Thoracic aorta (tissue), 2 donors: ENCODE measurements around the gene LRRC4. TPM values are rescaled to one million over a fixed set of nuclear protein-coding genes. Genes with fewer than 3 reads are reported as not detected.

Experiments
- ATAC-seq: fragments of 150-250 bp; one replicate; pipeline ENCODE4 v1.8.0; 2017; ENCODE audit warnings: low read depth; ENCODE audit not compliant: insufficient number of reproducible peaks, low FRiP score
- DNase-seq: peaks from one replicate; pipeline ENCODE4 v3.0.0-alpha.2; 2020; ENCODE audit warnings: low spot score
- H3K27ac ChIP-seq, 2 donors: fragments of 200-600 bp; sonication (generic); 1 replicate in 1 of 2; 2 replicates in 1 of 2; pipeline ENCODE4 v1.5.1; 2016; ENCODE audit warnings: mild to moderate bottlenecking in 2 of 2, moderate library complexity in 2 of 2
- H3K27me3 ChIP-seq: fragments of 200-600 bp; sonication (generic); replicated peaks from 2 replicates; pipeline ENCODE4 v1.6.0; 2016; ENCODE audit warnings: mild to moderate bottlenecking; ENCODE audit not compliant: insufficient read depth
- H3K36me3 ChIP-seq: fragments of 200-600 bp; sonication (generic); one replicate; pipeline ENCODE4 v1.5.1; 2016
- H3K4me1 ChIP-seq, 2 donors: fragments of 200-600 bp; sonication (generic); 1 replicate in 1 of 2; 2 replicates in 1 of 2; pipeline versions ENCODE4 v1.5.1 to v1.6.0; 2016; ENCODE audit warnings: low read depth in 2 of 2, mild to moderate bottlenecking in 1 of 2; ENCODE audit not compliant: control insufficient read depth in 1 of 2
- H3K4me3 ChIP-seq: fragments of 200-600 bp; sonication (generic); 2 replicates; pipeline ENCODE4 v1.5.1; 2016; ENCODE audit warnings: mild to moderate bottlenecking
- H3K9me3 ChIP-seq: fragments of 200-600 bp; sonication (generic); 2 replicates; pipeline ENCODE4 v1.5.1; 2016
- total RNA-seq, 2 donors: library from RNA; depleted of rRNA; stranded (reverse); fragments of >200 nt; gene quantifications; one replicate each; pipeline versions ENCODE4 v1.1.0 to v1.2.3, GENCODE V29; 2016
- TF ChIP-seq, protein P1 (sequence below): fragments of 200-600 bp; sonication (generic); IDR thresholded peaks from one replicate; pipeline ENCODE4 v1.5.1; 2019; ENCODE audit warnings: antibody characterized with exemption

LRRC4 gene
- total RNA-seq, 2 donors from 2014 or later, result 0.85 to 2.2 TPM

DNA sequence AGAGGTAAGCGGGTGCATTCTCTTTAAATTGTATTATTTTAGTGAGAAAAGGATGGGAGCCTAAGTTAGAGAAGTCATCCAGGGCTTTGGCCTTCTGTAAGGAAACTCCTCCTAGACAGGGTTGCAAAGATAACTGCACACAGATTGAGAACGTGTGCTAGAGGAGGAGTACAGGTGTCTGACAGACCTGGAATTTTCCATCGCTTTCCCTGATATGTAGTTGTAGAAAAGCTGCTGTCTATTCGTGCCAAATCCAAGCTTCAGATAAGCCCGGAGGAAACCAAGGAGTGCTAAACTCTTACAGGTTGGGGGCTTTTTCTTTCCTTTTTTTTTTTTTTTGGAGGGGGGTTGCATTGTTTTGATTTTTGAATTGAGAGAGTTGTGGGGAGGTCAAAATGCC is 23.1 kb downstream of the LRRC4 start:
- H3K27me3 ChIP-seq, result no peaks in the 10 kb centered on the region
- H3K27ac ChIP-seq, result no peak overlapping the region
- TF ChIP-seq, protein P1, sequence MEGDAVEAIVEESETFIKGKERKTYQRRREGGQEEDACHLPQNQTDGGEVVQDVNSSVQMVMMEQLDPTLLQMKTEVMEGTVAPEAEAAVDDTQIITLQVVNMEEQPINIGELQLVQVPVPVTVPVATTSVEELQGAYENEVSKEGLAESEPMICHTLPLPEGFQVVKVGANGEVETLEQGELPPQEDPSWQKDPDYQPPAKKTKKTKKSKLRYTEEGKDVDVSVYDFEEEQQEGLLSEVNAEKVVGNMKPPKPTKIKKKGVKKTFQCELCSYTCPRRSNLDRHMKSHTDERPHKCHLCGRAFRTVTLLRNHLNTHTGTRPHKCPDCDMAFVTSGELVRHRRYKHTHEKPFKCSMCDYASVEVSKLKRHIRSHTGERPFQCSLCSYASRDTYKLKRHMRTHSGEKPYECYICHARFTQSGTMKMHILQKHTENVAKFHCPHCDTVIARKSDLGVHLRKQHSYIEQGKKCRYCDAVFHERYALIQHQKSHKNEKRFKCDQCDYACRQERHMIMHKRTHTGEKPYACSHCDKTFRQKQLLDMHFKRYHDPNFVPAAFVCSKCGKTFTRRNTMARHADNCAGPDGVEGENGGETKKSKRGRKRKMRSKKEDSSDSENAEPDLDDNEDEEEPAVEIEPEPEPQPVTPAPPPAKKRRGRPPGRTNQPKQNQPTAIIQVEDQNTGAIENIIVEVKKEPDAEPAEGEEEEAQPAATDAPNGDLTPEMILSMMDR, result no peak
- DNase-seq (no peak), ATAC-seq (no peak)
- H3K9me3 ChIP-seq, result no peaks in the 10 kb centered on the region
- H3K4me1 ChIP-seq, result peaks cover 0 to 9% of the 10 kb centered on the region in 2 donors
- H3K4me3 ChIP-seq, result no peak overlapping the region
- no peaks in the 10 kb centered on the region for H3K36me3 ChIP-seq

GRCh38 chr7:128007303-128007680 is 23.9 kb downstream of the LRRC4 start:
- TF ChIP-seq, protein P1, result no peak
- Histone ChIP-seq H3K27ac (no peak overlapping the region), H3K4me1 (peaks cover 3 to 9% of the 10 kb centered on the region in 2 donors), H3K9me3 (no peaks in the 10 kb centered on the region), H3K36me3 (no peaks in the 10 kb centered on the region), H3K27me3 (no peaks in the 10 kb centered on the region), H3K4me3 (no peak overlapping the region)
- DNase-seq (no peak), ATAC-seq (no peak)

GRCh38 chr7:128006550-128007302 is 24.5 kb downstream of the LRRC4 start:
- no peak for ATAC-seq
- Histone ChIP-seq H3K9me3 (no peaks in the 10 kb centered on the region), H3K4me3 (no peak overlapping the region), H3K4me1 (peaks cover 3 to 9% of the 10 kb centered on the region in 2 donors), H3K27ac (no peak overlapping the region), H3K27me3 (no peaks in the 10 kb centered on the region), H3K36me3 (no peaks in the 10 kb centered on the region)
- no peak for DNase-seq
- TF ChIP-seq, protein P1, result no peak

DNA sequence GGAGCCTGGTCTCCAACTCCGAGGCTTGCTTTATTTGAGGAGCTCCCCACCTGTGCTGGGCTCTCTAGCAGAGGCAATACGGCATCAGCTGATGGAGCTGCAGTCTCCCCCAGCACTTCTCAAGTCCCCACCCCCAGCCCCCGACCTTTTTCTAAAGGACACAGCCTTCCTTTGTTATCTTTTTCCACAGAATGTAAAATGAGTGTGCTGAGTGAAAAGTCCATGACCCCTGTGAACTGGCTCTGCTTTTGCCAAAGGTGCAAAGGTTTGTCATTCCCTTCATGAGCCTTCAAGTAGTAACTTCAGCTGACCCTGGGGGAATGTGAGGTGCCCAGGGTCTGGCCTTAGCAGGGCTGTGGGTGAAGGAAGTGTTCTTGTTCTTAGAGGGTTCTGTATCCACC is 25.5 kb downstream of the LRRC4 start:
- Histone ChIP-seq H3K36me3 (no peaks in the 10 kb centered on the region), H3K4me3 (no peak overlapping the region), H3K4me1 (peaks cover under 1 to 3% of the 10 kb centered on the region in 2 donors), H3K27me3 (no peaks in the 10 kb centered on the region), H3K27ac (no peak overlapping the region), H3K9me3 (no peaks in the 10 kb centered on the region)
- ATAC-seq, result no peak
- TF ChIP-seq, protein P1, result no peak
- DNase-seq, result no peak

DNA sequence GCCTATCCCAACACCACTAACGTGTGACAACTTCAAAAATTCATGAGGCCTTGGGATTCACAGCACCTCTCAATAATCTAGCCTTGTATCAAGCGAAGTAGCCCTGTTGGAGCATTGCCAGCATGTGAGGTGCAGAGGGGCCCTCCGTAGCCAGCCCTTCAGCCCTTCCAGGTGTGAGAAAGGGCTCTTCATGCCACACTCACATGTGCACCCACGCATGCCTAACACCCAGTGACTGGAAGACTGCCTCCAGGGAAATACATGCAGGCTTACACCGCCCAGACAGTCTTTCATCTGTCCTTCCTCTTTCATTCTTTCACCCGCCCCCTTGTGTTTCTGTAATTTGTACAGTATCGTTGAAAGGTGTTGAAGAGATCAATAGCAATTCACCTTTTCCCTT is 26.1 kb downstream of the LRRC4 start:
- ATAC-seq, result no peak
- Histone ChIP-seq H3K36me3 (no peaks in the 10 kb centered on the region), H3K4me3 (no peak overlapping the region), H3K27me3 (no peaks in the 10 kb centered on the region), H3K9me3 (no peaks in the 10 kb centered on the region), H3K4me1 (peaks cover 0 to 3% of the 10 kb centered on the region in 2 donors), H3K27ac (no peak overlapping the region)
- TF ChIP-seq, protein P1, result no peak
- no peak for DNase-seq
